Measurements from ENCODE around the gene CAPN8.

Gene CAPN8

GRCh38 chr1:223670458-223671159 is 5.1 kb upstream of the CAPN8 start:
- TF ChIP-seq CTCF (IDR thresholded peaks at IDR 0.05; ENCODE audit: control extremely low read depth, extremely low read depth, low read depth, missing control alignments), result no peak
- DNase-seq (ENCODE audit: extremely low spot score), result no peak
- POLR2A ChIA-PET, result no interaction called here
- CTCF ChIA-PET, result interaction anchor here (0.7 to 6.1 kb wide), 3 partner anchors 13 to 125 kb away, joined by 3 to 18 read pairs (median 3); no protein-coding TSS in a partner anchor

GRCh38 chr1:223669003-223669795 is 3.7 kb upstream of the CAPN8 start:
- DNase-seq (ENCODE audit: extremely low spot score), result no peak
- TF ChIP-seq CTCF (IDR thresholded peaks at IDR 0.05; ENCODE audit: control extremely low read depth, extremely low read depth, low read depth, missing control alignments), result no peak
- POLR2A ChIA-PET, result no interaction called here
- CTCF ChIA-PET, result interaction anchor here (1.1 kb wide), 1 partner anchor 27 kb away, joined by 3 read pairs; no protein-coding TSS in a partner anchor

- POLR2A ChIA-PET, result no interaction called here
- CTCF ChIA-PET, result interaction anchor here (0.8 to 1.3 kb wide), 3 partner anchors 15 to 139 kb away, joined by 3 to 4 read pairs (median 3); no protein-coding TSS in a partner anchor
- DNase-seq (ENCODE audit: extremely low spot score), result no peak
- no peak for TF ChIP-seq CTCF (IDR thresholded peaks at IDR 0.05; ENCODE audit: control extremely low read depth, extremely low read depth, low read depth, missing control alignments)
Observed at GRCh38 chr1:223667484-223668182, 2.1 kb upstream of the CAPN8 start.

GRCh38 chr1:223664106-223664505 is 1.4 kb downstream of the CAPN8 start:
- ChIA-PET POLR2A (no interaction called here), CTCF (interaction anchor here (0.7 to 1.6 kb wide), 4 partner anchors 10 to 125 kb away, joined by 3 to 5 read pairs (median 4); no protein-coding TSS in a partner anchor)
- no peak for TF ChIP-seq CTCF (IDR thresholded peaks at IDR 0.05; ENCODE audit: control extremely low read depth, extremely low read depth, low read depth, missing control alignments)
- DNase-seq (ENCODE audit: extremely low spot score), result no peak

- POLR2A ChIA-PET, result no interaction called here
- CTCF ChIA-PET, result no interaction called here
Observed at GRCh38 chr1:223662943-223663342, 2.6 kb downstream of the CAPN8 start.

More at GRCh38 chr1:223662943-223663342, 2.6 kb downstream of the CAPN8 start:
- DNase-seq (ENCODE audit: extremely low spot score), result no peak
- no peak for TF ChIP-seq CTCF (IDR thresholded peaks at IDR 0.05; ENCODE audit: control extremely low read depth, extremely low read depth, low read depth, missing control alignments)
